Activated CD4-positive, alpha-beta T cell treated with anti-CD3 and anti-CD28 coated beads, Interleukin-2, amount 50 U/mL, for 4 hours (primary cell): ENCODE measurements around the gene IRAK1.
"Not testable (repeated sequence)": the region's sequence is repeated elsewhere in the genome, so short reads cannot be mapped to it uniquely, and the experiment has no call there.

Experiments
- DNase-seq, 2 experiments: peaks; one replicate each; pipeline ENCODE4 v3.0.0-alpha.2; 2020

The IRAK1 gene

DNA sequence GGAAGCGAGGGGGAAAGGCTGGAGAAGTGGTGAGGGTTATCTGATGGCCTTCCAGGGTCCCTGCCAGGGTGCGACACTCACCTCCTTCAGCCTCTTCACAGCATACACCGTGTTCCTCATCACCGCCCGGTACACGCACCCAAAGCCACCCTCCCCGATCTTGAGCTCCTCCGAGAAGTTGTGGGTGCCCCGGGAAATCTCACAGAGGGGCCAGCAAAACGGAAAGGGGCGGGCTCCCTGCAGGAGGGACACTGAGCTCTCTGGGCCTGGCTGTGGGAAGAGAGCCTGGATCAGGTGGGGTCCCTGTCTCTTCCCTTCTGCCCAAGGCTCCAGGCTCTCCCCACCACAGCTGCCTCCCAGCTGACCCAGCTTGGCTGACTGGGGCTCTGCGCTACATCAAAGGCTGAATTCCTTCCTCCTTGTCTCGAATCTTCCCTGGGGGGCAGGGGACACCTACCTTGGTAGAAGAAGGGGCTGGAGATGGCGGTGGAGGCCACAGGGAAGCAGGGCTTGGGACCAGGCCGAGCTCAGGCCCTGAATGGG, 1.1 kb downstream of the IRAK1 start:
- DNase-seq: no peak

DNA sequence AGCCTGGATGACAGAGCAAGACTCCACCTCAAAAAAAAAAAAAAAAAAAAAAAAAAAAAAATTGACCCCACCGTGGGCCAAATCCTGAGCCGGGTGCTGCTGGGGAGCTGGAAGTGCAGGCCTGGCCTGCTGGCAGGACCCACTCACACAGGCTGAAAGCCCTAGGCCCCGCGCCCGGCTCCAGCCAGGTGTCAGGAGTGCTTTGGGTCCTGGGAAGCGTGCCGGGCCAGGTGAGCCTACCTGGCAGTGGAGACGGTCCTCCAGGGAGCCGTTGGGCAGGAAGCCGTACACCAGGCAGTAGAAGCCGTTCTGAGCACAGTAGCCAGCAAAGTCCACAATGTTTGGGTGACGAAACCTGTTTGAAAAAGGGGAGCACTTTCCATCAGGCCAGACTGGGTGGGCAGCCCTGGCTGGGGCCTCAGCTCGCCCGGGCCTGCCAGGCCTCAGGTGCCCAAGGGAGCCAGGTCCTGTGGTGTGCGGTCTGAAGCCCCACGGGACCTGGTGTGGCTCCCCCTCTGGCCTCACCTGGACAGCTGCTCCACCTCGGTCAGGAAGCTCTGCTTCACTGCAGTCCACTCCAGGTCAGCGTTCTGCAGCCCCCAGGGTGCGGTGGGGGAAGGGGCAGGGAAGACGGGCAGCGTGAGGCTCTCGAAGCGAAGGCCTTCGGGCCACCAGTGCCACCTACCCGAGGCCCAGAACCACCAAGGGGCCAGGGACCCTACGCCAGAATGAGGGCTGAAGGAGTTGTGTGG, 1.8 kb downstream of the IRAK1 start:
- DNase-seq: no peak

DNA sequence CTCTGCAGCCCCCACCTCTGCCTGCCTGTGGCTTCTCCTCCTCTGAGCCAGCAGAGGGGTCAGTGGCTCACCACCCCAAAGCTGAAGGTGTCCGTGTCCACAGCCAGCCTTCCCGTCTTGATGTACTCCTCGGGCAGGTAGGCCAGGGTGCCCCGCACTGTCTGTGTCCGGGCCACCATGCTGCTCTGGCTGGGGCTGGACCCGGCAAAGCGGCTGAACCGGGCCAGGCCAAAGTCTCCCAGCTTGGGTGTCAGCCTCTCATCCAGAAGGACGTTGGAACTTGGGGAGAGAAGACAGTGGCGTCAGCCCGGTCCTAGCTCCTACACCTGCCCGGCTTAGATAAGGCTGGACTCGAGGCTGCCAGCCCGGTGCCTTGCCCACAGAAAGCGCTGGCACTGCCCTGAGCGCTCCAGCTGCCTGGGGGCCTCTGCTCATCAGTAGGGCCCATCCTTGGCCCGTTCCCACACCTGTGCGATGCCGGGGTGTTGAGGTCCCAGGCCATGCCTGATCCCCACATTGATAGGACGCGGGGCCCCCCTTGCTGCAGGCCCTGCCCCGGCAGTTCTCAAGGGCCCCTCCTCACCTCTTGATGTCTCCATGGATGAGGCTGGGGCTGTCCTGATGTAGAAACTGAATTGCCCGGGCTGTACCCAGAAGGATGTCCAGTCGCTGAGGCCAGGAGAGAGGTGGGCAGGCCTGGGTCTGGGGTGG, 3.2 kb downstream of the IRAK1 start:
- no peak for DNase-seq

DNA sequence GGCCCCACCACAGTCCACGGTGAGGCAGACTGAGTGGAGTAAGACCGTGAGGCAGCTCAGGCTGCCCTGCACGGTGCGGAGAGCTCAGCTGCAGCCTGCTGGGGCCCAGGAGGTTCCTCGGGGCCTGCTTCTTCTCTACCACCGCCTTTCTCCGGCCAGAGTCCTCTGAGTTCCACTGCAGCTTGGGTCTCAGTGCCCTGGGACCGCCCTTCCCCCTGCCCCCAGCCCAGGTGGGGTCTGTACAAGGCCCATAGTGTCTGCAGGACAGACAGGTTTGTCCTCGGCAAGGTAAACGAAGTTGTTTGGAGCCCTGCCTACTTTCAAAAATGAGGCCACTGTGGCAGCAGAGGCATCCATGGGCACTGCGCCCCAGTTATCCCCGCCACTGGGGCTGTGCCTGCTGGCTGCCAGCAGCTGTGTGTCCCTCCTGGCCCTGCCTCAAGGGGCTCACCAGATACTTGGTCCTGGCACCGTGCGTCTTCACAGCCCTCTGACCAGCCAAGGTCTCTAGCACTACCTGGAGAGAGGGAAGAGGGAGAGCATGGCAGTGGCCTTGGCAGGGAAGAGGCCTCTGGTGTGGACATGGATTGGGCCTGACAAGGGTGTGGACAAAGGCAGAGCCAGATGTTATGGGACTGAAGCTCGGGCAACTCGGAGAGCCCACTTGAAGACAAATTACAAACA, 4.0 kb downstream of the IRAK1 start:
- no peak for DNase-seq

DNA sequence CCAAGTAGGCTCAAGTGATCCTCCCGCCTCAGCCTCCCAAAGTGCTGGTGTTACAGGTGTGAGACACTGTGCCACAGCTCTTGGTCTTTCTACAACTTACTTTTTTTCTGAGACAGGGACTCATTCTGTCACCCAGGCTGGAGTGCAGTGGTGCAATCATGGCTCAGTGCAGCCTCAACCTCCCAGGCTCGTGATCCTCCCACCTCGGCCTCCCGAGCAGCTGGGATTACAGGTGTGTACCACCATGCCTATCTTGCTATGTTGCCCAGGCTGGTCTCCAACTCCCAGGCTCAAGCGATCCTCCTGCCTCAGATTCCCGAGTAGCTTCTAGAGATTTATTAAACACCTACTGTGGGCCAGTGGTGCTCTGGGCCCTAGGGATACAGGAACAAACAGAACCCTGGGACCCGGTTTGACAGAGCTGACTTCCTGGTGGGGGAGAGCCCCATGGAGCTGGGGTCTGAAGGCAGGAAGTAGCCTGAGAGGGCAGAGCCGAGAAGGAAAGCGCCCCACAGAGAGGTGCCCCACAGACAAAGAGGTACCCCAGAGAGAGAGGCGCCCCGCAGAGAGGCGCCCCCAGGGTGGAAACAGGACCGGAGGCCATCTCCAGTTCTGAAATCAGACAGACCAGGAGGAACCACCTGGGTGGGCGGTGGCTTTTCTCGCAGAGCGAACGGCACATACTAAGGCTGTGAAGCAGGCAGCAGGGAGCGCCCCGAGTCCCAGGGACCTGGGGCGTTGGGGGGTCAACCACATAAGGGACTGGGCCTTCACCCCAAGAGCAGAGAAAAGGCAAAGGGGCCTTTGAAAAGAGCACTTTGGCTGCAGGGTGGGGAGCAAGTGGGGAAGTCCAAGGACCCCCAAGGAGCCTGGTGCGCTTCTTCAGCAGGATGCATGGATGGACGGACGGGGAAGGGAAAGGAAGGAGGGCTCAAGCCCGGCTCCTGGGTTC, 5.0 kb downstream of the IRAK1 start:
- no peak for DNase-seq

DNA sequence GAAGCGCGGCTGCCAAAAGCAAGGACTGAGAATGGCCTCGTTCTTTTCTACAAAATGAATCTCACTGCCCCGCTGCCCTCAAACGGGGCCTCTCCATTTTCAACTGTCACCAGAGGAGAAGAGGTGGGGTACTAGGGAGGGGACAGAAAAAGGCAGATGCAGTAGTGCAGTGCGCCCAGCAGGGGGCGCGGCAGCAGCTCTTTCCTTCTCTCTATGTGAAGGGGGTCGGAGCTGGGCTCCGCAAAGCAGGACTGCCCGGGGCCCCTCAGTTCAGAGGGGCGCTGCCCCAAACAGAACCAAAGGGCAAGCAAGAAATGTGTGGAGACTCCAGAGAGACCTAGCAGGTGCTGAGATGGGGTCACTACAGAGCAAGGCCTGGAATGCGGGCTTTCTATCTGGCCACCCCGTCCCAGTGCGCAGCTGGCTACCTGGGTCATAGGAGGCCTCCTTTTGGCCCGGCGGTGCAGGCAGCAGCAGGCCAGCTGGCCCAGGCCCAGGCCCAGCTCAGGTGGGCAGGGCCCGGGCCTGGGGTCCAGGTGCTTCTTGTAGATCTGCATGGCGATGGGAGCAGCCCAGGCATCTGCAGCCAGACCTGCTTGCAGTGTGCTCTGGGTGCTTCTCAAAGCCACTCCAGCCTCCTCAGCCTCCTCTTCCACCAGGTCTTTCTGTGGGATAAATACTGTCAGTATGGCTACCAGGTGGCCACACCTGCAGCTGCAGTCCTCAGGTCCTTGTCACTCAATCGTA, 5.9 kb downstream of the IRAK1 start:
- DNase-seq: peak in 1 of 2 experiments; percentile 26

DNA sequence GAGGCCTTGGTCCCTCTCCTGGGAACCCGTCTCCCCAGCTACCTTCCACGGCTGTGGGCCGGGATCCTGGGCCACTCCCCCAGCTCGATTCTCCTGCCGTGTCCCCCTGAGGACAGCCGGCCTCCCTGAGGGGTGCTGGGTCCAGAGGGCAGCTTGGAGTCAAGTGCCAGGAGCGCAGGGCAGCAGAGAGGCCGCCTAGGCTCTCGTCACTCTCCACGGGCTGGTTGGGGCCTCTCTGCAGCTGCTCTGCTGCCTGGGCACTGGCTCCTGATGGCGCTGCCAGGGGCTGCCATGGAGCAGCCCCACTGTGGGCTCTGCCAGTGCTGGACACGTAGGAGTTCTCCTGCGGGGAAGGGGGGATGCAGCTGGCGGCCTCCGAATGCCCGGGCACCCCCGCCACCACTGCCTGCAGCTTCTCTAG, 6.7 kb downstream of the IRAK1 start:
- no peak for DNase-seq

DNA sequence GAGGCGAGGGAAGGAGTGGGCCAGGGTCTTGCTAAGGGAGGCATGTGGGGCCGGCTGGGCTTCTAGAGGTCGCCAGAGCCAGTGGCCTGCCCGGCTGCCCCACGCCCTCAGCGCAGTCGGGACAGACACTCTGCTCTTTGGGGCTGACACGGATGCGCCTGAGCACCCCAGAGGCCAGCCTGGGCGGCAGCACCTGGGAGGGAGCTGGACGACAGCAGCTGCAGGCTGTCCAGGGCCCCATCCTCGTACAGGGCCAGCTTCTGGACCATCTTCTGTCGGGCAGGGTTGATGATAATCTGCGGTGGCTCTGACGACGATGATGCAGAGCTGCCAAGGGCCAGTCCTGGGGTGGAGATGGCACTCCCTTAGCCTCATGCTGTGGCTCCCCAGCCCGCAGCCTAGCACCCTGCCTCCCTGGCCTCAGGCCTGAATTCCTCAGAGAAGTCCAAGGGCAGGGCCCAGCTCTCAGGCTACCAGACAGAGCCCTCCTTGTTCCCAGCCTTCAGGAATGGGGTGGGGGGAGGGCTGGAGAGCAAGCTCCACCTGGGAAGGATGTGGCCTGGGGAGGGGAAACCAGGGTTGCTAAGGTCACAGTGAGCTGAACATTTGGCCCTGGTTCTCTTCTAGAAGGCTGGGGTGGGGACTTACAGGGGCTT, 7.2 kb downstream of the IRAK1 start:
- no peak for DNase-seq

DNA sequence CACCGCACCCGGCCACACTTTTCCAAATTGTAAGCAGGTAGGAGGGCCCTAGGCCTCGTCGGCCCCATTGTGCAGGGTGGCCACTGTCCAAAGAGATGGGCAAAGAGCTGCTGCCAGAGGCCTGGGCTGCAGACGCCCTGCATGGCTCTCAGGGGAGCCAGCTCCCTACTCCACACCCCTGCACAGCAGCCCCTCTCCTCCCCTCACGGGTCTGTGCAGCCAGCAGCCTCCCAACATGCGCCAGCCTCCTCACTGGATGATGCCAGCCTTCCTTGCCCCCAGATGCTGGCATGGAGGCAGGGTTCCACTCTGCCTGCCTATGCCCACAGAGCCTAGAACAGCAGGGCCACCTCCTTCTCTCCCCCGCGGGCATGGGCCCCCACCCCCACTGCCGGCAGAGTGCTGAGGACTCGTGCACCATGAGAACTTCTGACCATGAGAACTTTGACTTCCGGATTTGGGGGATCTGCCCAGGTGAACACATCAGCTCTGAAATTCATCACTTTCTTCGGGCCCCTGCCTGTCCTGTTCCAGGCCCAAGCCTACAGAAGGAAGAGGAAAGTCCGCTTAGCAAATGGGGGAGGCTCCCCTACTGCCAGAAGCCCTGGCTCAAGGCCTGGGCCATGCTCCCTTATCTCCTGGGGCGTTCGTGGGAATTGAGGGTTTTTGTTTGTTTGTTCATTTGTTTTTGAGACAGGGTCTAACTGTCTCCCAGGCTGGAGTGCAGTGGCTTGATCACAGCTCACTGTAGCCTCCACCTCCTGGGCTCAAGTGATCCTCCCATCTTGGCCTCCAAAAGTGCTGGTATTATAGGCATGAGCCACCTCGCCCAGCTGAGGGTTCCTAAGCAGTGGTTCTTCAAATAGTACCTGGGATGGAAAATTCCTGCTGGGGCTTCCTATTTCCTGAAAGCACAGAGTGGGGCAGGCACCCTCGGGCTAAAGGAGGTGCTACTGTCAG, 8.0 kb downstream of the IRAK1 start:
- no peak for DNase-seq

DNA sequence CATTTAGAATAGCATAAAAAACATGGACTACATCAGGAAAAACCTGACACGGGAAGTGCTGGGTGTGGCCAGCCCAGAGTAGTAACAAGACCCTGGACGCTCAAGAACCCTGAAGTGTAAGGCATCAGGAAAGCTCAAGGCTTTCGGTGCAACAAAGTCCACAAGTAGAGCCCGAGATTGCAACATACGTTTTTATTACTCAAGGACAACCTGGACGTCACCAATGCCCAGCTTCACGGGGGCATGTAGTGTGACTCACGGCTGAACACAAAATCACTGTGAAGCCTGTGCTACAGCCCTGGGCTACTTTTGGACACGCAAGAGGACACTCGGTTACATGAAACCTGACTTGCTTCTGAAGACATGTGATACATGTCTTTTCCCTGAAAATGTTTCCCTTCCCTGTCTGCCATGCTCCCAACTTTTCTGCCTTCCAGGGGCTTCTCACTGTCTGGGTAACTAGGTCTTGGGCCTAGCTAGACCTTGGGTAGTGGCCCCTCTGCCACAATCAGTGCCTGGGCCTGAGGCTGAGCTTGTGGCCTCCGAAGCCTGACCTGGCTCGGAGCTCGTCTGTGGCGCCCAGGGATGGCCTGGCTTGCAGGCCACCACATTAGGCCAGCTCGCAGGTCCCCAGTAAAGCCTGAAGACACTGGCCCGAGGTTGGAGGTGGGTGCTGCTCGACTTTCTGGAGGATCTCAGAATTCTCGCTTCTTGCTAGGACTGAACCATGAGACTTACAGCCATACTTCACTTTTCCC, 9.2 kb downstream of the IRAK1 start:
- DNase-seq: no peak

DNA sequence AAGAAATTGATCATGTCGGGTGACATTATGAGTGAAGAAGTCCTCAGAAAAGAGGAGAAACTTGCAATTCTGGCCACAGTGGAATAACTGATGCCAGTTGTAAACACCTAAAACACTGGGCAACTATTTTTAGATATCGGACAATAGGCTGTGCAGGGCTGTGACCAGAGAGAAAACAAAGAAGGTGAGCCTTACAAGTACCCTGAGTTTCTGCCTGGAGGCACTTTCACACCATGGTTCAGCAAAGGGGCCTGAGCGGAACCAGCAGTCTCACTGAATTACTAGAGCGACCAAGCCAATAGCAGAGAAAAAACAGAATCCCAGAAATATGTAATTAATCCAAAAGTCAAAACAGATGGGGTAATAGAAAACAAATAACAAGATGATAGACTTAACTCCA, 11.2 kb downstream of the IRAK1 start:
- DNase-seq: no peak

DNA sequence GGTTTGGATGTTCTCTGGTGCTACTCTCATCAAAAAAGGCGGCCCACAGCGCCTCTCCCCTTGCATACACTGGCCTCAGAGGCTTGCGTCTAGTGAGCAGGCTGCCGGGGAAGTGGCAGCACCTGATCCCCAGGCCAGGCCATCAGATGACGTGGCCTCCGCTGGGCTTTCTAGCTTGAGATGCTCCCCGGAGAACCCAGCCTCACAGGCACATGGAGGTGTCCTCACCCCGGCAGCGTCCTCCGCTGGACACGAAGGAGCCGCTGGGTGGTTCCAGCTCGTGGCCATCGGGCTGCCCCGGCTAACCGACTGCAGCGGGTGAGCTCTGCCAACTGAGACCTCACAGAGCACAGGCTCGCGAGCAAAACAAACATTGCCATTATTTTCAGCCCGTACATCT, 12.8 kb downstream of the IRAK1 start:
- DNase-seq: no peak

DNA sequence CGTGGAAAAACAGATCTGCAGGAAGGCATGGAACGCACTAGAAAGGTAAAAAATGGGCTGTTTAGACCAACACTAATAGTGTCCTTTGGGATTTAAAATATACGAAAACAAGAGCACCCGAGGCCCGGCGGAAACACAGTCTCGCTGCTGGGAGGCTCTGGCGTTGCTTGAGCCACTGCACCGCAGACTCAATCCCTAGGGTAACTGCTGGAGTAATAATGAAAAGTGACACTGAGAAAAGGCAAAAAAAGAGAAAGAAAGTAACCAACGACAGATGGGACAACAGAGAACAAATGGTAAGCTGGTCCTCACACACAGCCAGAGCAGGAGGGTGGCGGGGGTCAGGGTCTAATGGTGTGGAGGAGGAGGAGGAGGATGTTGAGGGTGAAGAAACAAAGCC, 15.4 kb downstream of the IRAK1 start:
- no peak for DNase-seq

DNA sequence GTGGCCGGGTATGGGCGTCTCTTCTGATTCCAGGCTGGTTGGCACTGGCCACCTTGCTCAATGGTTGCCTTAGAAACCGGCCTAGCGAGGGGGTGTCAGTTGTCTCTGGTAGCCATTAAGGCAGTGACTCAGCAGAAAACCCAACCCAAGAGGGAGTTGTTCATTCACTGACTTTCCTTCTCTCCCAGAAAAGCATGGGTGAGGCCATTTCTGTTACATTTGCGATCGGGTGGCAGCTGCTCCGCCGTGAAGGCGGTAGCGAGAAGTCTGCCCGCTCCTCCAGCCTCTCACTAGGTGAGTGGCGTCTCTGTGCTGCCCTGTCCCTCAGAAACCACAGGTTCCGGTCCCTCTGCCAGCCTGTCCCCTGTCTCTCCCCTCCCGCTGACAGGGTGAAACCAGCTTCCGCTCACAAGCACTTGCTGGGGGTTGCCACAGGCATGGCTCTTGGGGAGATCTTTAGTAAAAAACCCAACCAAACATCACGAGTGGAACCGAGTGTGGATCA, 17.4 kb downstream of the IRAK1 start:
- no peak for DNase-seq

DNA sequence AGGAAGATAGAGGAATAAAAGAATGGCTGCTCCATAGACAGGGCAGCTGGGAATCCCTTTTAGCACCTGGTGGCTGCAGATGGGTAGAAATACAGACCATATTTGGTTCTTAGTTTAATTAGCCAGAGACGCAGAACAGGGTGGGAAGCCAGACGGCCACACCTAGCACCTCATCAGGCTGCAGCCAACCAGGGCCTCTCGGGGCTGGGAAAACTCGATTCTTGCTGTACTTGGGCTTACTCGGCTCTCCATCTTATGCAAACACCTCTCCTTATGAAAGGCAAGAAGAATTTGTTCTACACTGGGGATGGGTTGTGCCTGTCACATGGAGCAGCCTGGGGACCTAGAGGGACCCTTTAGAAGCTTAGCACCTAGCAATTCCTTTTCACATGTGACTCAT, 19.7 kb downstream of the IRAK1 start:
- DNase-seq: no peak

DNA sequence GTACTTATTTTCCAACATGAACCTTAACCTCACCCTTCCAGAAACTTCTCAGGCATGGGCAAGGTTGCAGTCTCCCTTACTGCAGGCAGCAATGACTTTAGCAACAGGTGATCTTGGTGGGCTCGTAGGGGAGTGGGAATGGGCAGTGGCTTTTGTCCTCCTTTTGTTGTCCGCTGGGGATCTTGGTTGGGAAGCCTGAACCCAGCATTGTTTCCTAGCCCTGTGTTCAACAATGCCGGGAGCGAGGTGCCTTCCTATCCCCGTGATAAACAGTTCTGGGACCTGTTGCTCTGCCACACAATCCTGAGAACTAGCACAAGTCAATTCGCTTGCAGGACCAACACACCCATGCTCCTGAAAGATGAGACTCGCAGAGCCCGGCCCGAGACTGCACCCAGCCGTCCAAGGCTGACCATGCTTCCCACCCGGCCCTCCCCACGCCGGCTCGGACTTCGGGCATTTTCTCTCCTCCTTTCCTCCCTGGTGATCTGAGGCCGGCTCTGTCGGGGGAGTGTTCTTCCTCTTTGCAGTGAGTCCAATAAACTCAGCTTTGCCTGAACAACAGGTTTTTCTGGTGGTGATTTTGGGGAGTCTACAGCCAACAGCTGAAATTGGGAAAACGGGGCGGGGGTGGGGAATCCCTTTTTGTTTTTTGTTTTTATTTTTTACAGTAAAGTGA, 20.2 kb downstream of the IRAK1 start:
- no peak for DNase-seq

DNA sequence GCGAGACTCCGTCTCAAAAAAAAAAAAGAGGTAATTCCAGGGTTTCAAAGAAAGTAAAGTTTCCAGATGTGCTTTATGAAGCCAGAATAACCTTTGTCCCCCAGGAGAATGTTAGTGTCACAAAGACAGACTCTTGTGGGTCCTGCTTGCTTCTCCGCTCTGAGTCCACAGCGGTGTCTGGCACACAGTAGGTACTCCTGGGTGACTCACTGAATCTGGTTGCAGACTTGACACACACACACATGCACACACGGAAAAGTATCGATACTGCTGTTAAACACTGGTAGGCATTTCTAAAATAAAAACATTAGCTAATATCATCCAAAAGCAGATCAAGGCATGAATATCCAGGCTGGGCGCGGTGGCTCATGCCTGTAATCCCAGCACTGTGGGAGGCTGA, 24.2 kb downstream of the IRAK1 start:
- no peak for DNase-seq

DNA sequence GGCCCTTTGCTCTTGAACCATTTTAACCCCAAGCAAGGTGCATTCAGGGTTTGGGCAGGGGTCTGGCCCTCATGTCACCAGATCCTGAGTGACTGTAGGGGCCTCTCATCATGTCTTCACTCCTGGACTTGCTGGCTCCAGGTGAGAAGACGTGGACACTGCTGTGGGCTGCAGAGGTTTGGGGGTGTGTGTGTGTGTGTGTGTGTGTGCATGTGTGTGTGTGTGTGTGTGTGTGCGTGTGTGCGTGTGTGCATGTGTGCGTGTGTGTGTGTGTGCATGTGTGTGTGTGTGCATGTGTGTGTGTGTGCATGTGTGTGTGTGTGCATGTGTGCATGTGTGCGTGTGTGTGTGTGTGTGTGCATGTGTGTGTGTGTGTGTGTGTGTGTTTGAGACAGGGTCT, 25.3 kb downstream of the IRAK1 start:
- not testable (repeated sequence) for DNase-seq
